ENCODE results near the gene IL22RA2. TPM values are rescaled to one million over a fixed set of nuclear protein-coding genes. Genes with fewer than 3 reads are reported as not detected.

Gene IL22RA2
- total RNA-seq: not detected

- WGBS: 91% methylated on average over 4 of the region's 4 CpGs
- no peaks in the 10 kb centered on the region for H3K9me3 ChIP-seq
- DNase-seq (ENCODE audit: extremely low spot score): no peak
- no peak within 1 kb of the TSS for H3K27ac ChIP-seq (replicated peaks in 1 of 4)
- H3K4me3 ChIP-seq: no peak within 1 kb of the TSS
- TF ChIP-seq CTCF (IDR thresholded peaks at IDR 0.05): no peak
- no peak for TF ChIP-seq POLR2A (IDR thresholded peaks at IDR 0.05; ENCODE audit: low read depth)
- intact Hi-C loops (cut with DNase I): no loop called here
- no peaks in the 10 kb centered on the region for H3K4me1 ChIP-seq
- no peaks in the 10 kb centered on the region for H3K27me3 ChIP-seq
- no peaks in the 10 kb centered on the region for H3K36me3 ChIP-seq
These were observed at the start of gene IL22RA2 for GRCh38 chr6:137173501-137173900. IL22RA2 (minus strand) TSS chr6:137173644; CDS start chr6:137161749, 11,895 bp downstream.

- no peaks in the 10 kb centered on the region for H3K36me3 ChIP-seq
- DNase-seq (ENCODE audit: extremely low spot score): no peak
- intact Hi-C loops (cut with DNase I): no loop called here
- no peak for TF ChIP-seq EP300 (IDR thresholded peaks at IDR 0.05)
- TF ChIP-seq POLR2AphosphoS5 (IDR thresholded peaks at IDR 0.05): peak; percentile 30 to 42
- H3K27me3 ChIP-seq: no peaks in the 10 kb centered on the region
- no peak overlapping the region for H3K4me3 ChIP-seq
- no peaks in the 10 kb centered on the region for H3K9me3 ChIP-seq
- peak overlapping the region; percentile 48 to 66 (median 52) for H3K27ac ChIP-seq (replicated peaks in 1 of 4)
- peaks cover 33 to 76% (median 53%) of the 10 kb centered on the region in 4 donors for H3K4me1 ChIP-seq
- 57% methylated on average over 3 of the region's 3 CpGs for WGBS
These were observed 48.9 kb upstream of the IL22RA2 start for GRCh38 chr6:137222381-137222780.

GRCh38 chr6:137219664-137220252 is 46.3 kb upstream of the IL22RA2 start:
- peak overlapping the region; percentile 88 to 95 (median 92) for H3K4me3 ChIP-seq
- intact Hi-C loops (cut with DNase I): no loop called here
- peak overlapping the region; percentile 97 to 98 (median 98) for H3K27ac ChIP-seq (replicated peaks in 1 of 4)
- no peaks in the 10 kb centered on the region for H3K9me3 ChIP-seq
- TF ChIP-seq EP300 (IDR thresholded peaks at IDR 0.05): no peak
- no peak for TF ChIP-seq CTCF (IDR thresholded peaks at IDR 0.05)
- no peak for TF ChIP-seq POLR2AphosphoS5 (IDR thresholded peaks at IDR 0.05)
- no peak for TF ChIP-seq POLR2A (IDR thresholded peaks at IDR 0.05; ENCODE audit: low read depth)
- no peaks in the 10 kb centered on the region for H3K27me3 ChIP-seq
- H3K4me1 ChIP-seq: peaks cover 43 to 83% (median 69%) of the 10 kb centered on the region in 4 donors
- H3K36me3 ChIP-seq: no peaks in the 10 kb centered on the region
- WGBS: 65% methylated on average over 6 of the region's 6 CpGs
- DNase-seq (ENCODE audit: extremely low spot score): no peak

- TF ChIP-seq POLR2AphosphoS5 (IDR thresholded peaks at IDR 0.05): peak; percentile 99 to 100
- peak; percentile 99 for TF ChIP-seq POLR2A (IDR thresholded peaks at IDR 0.05; ENCODE audit: low read depth)
- TF ChIP-seq CTCF (IDR thresholded peaks at IDR 0.05): no peak
- no peak for TF ChIP-seq EP300 (IDR thresholded peaks at IDR 0.05)
- intact Hi-C loops (cut with DNase I): no loop called here
- H3K4me3 ChIP-seq: peak within 1 kb of the TSS; percentile 88 to 95 (median 92)
- H3K27ac ChIP-seq (replicated peaks in 1 of 4): peak within 1 kb of the TSS; percentile 97 to 98 (median 98)
- H3K4me1 ChIP-seq: peaks cover 43 to 84% (median 72%) of the 10 kb centered on the region in 4 donors
- no peaks in the 10 kb centered on the region for H3K9me3 ChIP-seq
- DNase-seq (ENCODE audit: extremely low spot score): peak; percentile 99
- no peaks in the 10 kb centered on the region for H3K27me3 ChIP-seq
- 3% methylated on average over 23 of the region's 64 CpGs for WGBS
- H3K36me3 ChIP-seq: no peaks in the 10 kb centered on the region
These were observed 45.6 kb upstream of the IL22RA2 start, which contains the start of gene IFNGR1 for GRCh38 chr6:137218917-137219663. IFNGR1 (minus strand) TSS chr6:137219385; CDS start chr6:137219327, 58 bp downstream.

- DNase-seq (ENCODE audit: extremely low spot score): peak; percentile 93
- H3K4me1 ChIP-seq: peaks cover 48 to 84% (median 77%) of the 10 kb centered on the region in 4 donors
- H3K4me3 ChIP-seq: peak overlapping the region; percentile 88 to 95 (median 92)
- intact Hi-C loops (cut with DNase I): no loop called here
- H3K9me3 ChIP-seq: no peaks in the 10 kb centered on the region
- H3K36me3 ChIP-seq: no peaks in the 10 kb centered on the region
- TF ChIP-seq POLR2AphosphoS5 (IDR thresholded peaks at IDR 0.05) (peak in 1 of 2 donors; percentile 37), EP300 (IDR thresholded peaks at IDR 0.05) (peak; percentile 30), POLR2A (IDR thresholded peaks at IDR 0.05; ENCODE audit: low read depth) (no peak), CTCF (IDR thresholded peaks at IDR 0.05) (no peak)
- no peaks in the 10 kb centered on the region for H3K27me3 ChIP-seq
- WGBS: under 1% methylated on average over 13 of the region's 13 CpGs
- peak overlapping the region; percentile 97 to 98 (median 98) for H3K27ac ChIP-seq (replicated peaks in 1 of 4)
These were observed 45.1 kb upstream of the IL22RA2 start for GRCh38 chr6:137218473-137218916.
